Loucy (cell line): ENCODE results near the gene RTBDN.

Experiments used
- H2AFZ ChIP-seq: fragments of 200-600 bp; sonication (generic); 2 replicates; pipeline ENCODE4 v1.6.0; 2016; ENCODE audit warnings: antibody characterized with exemption, mild to moderate bottlenecking, low read length, moderate library complexity
- H3F3A ChIP-seq: fragments of 200-600 bp; 2 replicates; pipeline ENCODE4 v1.6.0; 2016; ENCODE audit warnings: antibody characterized with exemption, low read depth, mild to moderate bottlenecking
- H3K27me3 ChIP-seq: fragments of 200-600 bp; sonication (generic); 2 replicates; pipeline ENCODE4 v1.6.1; 2014; ENCODE audit warnings: low read length, mild to moderate bottlenecking; ENCODE audit not compliant: insufficient read depth, poor library complexity, severe bottlenecking
- H3K36me3 ChIP-seq: fragments of 200-600 bp; sonication (generic); 2 replicates; pipeline ENCODE4 v1.6.1; 2016; ENCODE audit warnings: low read length; ENCODE audit not compliant: insufficient read depth
- H3K4me1 ChIP-seq: fragments of 200-600 bp; sonication (generic); 2 replicates; pipeline ENCODE4 v1.5.1; 2014; ENCODE audit warnings: low read length, mild to moderate bottlenecking; ENCODE audit not compliant: insufficient read depth, poor library complexity, severe bottlenecking
- H3K4me2 ChIP-seq: fragments of 200-600 bp; sonication (generic); 2 replicates; pipeline ENCODE4 v1.6.0; 2014; ENCODE audit warnings: antibody characterized with exemption, low read length, low read depth, mild to moderate bottlenecking; ENCODE audit not compliant: poor library complexity, severe bottlenecking
- H3K4me3 ChIP-seq: fragments of 200-600 bp; sonication (generic); 2 replicates; pipeline ENCODE4 v1.5.1; 2014; ENCODE audit warnings: low read length, mild to moderate bottlenecking, mixed read lengths; ENCODE audit not compliant: poor library complexity, severe bottlenecking
- H3K79me2 ChIP-seq: fragments of 200-600 bp; sonication (generic); 2 replicates; pipeline ENCODE4 v1.6.1; 2014; ENCODE audit warnings: low read length; ENCODE audit not compliant: insufficient read depth
- H3K9ac ChIP-seq: fragments of 200-600 bp; sonication (generic); 2 replicates; pipeline ENCODE4 v1.6.0; 2014; ENCODE audit warnings: mild to moderate bottlenecking, low read depth, low read length, moderate library complexity; ENCODE audit not compliant: poor library complexity, severe bottlenecking
- H3K9me2 ChIP-seq: fragments of 200-600 bp; sonication (generic); replicated peaks from 2 replicates; pipeline ENCODE4 v1.6.1; 2016; ENCODE audit warnings: low read depth, low read length, mixed read lengths
- H3K9me3 ChIP-seq: fragments of 200-600 bp; sonication (generic); 2 replicates; pipeline ENCODE4 v1.6.1; 2014; ENCODE audit warnings: mild to moderate bottlenecking, antibody characterized with exemption, low read length, low read depth; ENCODE audit not compliant: insufficient read depth
- H4K20me1 ChIP-seq: fragments of 200-600 bp; sonication (generic); 2 replicates; pipeline ENCODE4 v1.6.0; 2014; ENCODE audit warnings: antibody characterized with exemption, low read length, mild to moderate bottlenecking; ENCODE audit not compliant: insufficient read depth, poor library complexity, severe bottlenecking
- CTCF ChIP-seq: fragments of 200-600 bp; sonication (generic); conservative IDR thresholded peaks from 2 replicates; pipeline ENCODE4 v1.5.1; 2014; ENCODE audit warnings: mild to moderate bottlenecking, antibody characterized with exemption, low read length
- EZH2phosphoT487 ChIP-seq: fragments of 200-600 bp; IDR thresholded peaks from 2 replicates; pipeline ENCODE4 v1.6.1; 2018; ENCODE audit warnings: antibody characterized with exemption, mild to moderate bottlenecking, moderate library complexity, borderline replicate concordance

Gene RTBDN

DNA sequence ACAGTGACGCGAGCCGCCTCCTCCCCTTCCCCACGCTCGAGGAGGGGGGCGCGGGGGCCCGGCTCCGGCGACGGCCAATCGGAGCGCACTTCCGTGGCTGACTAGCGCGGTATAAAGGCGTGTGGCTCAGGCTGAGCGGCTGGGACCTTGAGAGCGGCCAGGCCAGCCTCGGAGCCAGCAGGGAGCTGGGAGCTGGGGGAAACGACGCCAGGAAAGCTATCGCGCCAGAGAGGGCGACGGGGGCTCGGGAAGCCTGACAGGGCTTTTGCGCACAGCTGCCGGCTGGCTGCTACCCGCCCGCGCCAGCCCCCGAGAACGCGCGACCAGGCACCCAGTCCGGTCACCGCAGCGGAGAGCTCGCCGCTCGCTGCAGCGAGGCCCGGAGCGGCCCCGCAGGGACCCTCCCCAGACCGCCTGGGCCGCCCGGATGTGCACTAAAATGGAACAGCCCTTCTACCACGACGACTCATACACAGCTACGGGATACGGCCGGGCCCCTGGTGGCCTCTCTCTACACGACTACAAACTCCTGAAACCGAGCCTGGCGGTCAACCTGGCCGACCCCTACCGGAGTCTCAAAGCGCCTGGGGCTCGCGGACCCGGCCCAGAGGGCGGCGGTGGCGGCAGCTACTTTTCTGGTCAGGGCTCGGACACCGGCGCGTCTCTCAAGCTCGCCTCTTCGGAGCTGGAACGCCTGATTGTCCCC lies 42.9 kb downstream of the RTBDN start, which contains the start of gene JUNB:
Gene JUNB (plus strand): TSS at position 142 of the 706 bp plus-strand sequence. CDS start 286 bp downstream, at position 428.
- Histone ChIP-seq H3K9ac (peak within 1 kb of the TSS; percentile 94), H3K4me1 (peaks cover 35% of the 10 kb centered on the region), H3K27me3 (no peaks in the 10 kb centered on the region), H3K9me3 (no peaks in the 10 kb centered on the region), H3K9me2 (no peaks in the 10 kb centered on the region), H3F3A (no peaks in the 10 kb centered on the region; the same call in 1 of the 2 replicates), H4K20me1 (no peaks in the 10 kb centered on the region), H3K4me2 (peak within 1 kb of the TSS; percentile 96), H3K4me3 (peak within 1 kb of the TSS; percentile 96), H2AFZ (peak within 1 kb of the TSS; percentile 78), H3K79me2 (peaks cover 21% of the 10 kb centered on the region), H3K36me3 (no peaks in the 10 kb centered on the region)
- no peak for TF ChIP-seq EZH2phosphoT487
- TF ChIP-seq CTCF = no peak; the same call in 1 of the 2 replicates

- TF ChIP-seq EZH2phosphoT487 (no peak), CTCF (no peak)
- Histone ChIP-seq H4K20me1 (no peaks in the 10 kb centered on the region), H3K4me3 (peak overlapping the region; percentile 96), H2AFZ (no peak overlapping the region), H3K9me3 (no peaks in the 10 kb centered on the region), H3K4me2 (peak overlapping the region; percentile 96), H3K9ac (peak overlapping the region; percentile 94), H3K4me1 (peaks cover 34% of the 10 kb centered on the region), H3F3A (no peaks in the 10 kb centered on the region; the same call in 1 of the 2 replicates), H3K27me3 (no peaks in the 10 kb centered on the region), H3K79me2 (peaks cover 21% of the 10 kb centered on the region), H3K9me2 (no peaks in the 10 kb centered on the region), H3K36me3 (no peaks in the 10 kb centered on the region)
These were observed 43.6 kb downstream of the RTBDN start for GRCh38 chr19:12790628-12791344.

- Histone ChIP-seq H2AFZ (no peak overlapping the region), H3K79me2 (peaks cover 21% of the 10 kb centered on the region), H3K9me2 (no peaks in the 10 kb centered on the region), H3K36me3 (no peaks in the 10 kb centered on the region), H3K9ac (peak overlapping the region; percentile 94), H3F3A (no peaks in the 10 kb centered on the region; the same call in 1 of the 2 replicates), H3K4me3 (peak overlapping the region; percentile 96), H3K4me2 (peak overlapping the region; percentile 96), H4K20me1 (no peaks in the 10 kb centered on the region), H3K9me3 (no peaks in the 10 kb centered on the region), H3K4me1 (peaks cover 42% of the 10 kb centered on the region), H3K27me3 (no peaks in the 10 kb centered on the region)
- TF ChIP-seq CTCF = no peak
- no peak for TF ChIP-seq EZH2phosphoT487
These were observed 44.3 kb downstream of the RTBDN start for GRCh38 chr19:12789904-12790619.
